GM13977 (cell line): ENCODE measurements around the gene NANOG.
"Not testable (repeated sequence)": the region's sequence is repeated elsewhere in the genome, so short reads cannot be mapped to it uniquely, and the experiment has no call there.

ENCODE experiments used
- DNase-seq: peaks from one replicate; pipeline ENCODE4 v3.0.0; 2012; ENCODE audit warnings: low spot score
- in situ Hi-C: fragments of 300-500 bp; cut with MboI; formaldehyde crosslinking; loops from one replicate; pipeline ENCODE4 v1.12.0; 2022; ENCODE audit warnings: low sequenced_read_pairs, low pct_unique_long_range_greater_than_20kb, mixed read lengths, inconsistent platforms; ENCODE audit not compliant: unreplicated experiment
- TF ChIP-seq, protein P1 (sequence below): IDR thresholded peaks from 2 replicates; pipeline ENCODE4 v1.5.1; 2012; ENCODE audit warnings: mild to moderate bottlenecking, control low read depth; ENCODE audit not compliant: insufficient read depth; ENCODE audit errors: extremely low read depth, missing control alignments

The NANOG gene

GRCh38 chr12:7835766-7836165 lies 46.6 kb downstream of the NANOG start:
- no peak for DNase-seq
- TF ChIP-seq, protein P1, sequence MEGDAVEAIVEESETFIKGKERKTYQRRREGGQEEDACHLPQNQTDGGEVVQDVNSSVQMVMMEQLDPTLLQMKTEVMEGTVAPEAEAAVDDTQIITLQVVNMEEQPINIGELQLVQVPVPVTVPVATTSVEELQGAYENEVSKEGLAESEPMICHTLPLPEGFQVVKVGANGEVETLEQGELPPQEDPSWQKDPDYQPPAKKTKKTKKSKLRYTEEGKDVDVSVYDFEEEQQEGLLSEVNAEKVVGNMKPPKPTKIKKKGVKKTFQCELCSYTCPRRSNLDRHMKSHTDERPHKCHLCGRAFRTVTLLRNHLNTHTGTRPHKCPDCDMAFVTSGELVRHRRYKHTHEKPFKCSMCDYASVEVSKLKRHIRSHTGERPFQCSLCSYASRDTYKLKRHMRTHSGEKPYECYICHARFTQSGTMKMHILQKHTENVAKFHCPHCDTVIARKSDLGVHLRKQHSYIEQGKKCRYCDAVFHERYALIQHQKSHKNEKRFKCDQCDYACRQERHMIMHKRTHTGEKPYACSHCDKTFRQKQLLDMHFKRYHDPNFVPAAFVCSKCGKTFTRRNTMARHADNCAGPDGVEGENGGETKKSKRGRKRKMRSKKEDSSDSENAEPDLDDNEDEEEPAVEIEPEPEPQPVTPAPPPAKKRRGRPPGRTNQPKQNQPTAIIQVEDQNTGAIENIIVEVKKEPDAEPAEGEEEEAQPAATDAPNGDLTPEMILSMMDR = no peak

GRCh38 chr12:7837366-7837765 lies 48.2 kb downstream of the NANOG start:
- in situ Hi-C loops = no loop called here
- DNase-seq = no peak
- TF ChIP-seq, protein P1 = no peak

More at GRCh38 chr12:7835766-7836165, 46.6 kb downstream of the NANOG start:
- in situ Hi-C loops = no loop called here

DNA sequence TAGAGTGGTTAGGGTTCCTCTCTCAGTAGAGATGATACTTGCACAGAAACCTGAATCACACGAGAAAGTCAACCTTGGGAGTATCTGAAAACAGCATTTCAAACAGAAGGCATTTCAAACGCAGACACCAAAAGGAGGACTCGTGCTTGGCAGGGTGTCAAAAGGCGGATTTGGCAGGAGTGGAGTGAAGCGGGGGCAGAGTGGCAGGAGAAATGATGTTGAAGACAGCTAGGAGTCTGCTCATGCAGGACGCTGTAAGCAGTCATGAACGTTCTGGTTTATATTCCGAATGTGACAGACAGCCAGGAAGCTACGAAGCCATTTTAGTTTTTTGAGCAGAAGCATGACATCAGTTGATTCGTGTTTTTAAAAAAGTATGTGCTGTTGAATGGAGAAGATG lies 50.0 kb downstream of the NANOG start:
- DNase-seq, in situ Hi-C loops: not testable (repeated sequence)

- DNase-seq, in situ Hi-C loops: not testable (repeated sequence)
These were observed 50.6 kb downstream of the NANOG start for GRCh38 chr12:7839848-7840247.

DNA sequence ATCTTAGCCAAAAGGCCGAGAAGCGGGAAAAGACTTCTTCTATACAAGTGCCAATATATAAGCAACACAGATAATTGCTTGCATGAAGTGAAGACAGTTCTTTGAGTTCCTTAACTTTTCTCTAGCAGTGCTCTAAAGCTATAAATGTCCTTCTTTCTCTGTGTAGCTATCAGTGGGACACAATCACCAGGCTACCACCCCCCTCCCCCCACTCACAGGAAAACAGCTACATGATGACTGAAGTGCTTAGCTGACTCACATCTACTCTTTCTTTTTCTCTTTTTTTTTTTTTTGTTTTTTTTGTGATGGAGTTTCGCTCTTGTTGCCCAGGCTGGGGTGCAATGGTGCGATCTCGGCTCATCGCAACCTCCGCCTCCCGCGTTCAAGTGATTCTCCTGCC lies 53.2 kb downstream of the NANOG start:
- DNase-seq, in situ Hi-C loops: not testable (repeated sequence)

DNA sequence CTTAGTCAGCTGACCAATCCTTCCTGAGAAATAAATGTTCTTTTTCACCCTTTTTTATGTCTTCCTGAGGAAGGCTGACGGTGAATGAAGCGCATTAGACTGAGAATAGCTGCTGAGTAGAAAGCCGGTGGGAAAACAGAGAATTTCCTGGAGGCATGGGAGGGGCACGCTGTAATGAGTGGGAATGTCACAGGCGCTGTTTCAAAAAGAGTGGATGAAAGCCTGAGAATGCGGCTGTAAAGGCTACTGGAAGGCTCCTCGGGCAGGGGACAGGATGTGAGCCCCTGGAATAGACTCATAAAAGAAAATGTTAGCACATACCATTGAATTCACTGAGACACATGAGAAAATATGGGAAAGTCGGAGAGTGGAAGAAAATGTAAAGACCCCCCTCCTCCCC lies 53.9 kb downstream of the NANOG start:
- DNase-seq, in situ Hi-C loops: not testable (repeated sequence)

DNA sequence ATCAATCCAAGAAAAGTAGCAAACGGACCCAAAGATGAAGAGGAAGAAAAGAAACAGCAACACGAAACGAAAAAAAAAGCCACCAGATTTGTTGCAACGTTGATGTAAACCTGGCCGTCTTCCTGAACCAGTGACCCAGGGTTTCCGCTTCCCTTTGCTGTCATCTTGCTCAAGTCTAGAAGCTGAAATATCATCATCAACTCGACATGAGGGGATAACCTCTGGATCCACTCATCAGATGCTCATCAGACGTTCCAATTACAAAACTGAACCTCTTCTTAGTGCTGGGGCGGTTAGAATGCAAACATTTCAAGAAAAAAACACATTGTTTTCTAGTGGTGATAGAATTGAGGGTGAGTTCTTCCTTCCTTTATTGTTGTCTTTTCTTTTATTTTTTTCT lies 54.4 kb downstream of the NANOG start:
- DNase-seq, in situ Hi-C loops: not testable (repeated sequence)

GRCh38 chr12:7844116-7844515 lies 54.9 kb downstream of the NANOG start:
- TF ChIP-seq, protein P1 = no peak

DNA sequence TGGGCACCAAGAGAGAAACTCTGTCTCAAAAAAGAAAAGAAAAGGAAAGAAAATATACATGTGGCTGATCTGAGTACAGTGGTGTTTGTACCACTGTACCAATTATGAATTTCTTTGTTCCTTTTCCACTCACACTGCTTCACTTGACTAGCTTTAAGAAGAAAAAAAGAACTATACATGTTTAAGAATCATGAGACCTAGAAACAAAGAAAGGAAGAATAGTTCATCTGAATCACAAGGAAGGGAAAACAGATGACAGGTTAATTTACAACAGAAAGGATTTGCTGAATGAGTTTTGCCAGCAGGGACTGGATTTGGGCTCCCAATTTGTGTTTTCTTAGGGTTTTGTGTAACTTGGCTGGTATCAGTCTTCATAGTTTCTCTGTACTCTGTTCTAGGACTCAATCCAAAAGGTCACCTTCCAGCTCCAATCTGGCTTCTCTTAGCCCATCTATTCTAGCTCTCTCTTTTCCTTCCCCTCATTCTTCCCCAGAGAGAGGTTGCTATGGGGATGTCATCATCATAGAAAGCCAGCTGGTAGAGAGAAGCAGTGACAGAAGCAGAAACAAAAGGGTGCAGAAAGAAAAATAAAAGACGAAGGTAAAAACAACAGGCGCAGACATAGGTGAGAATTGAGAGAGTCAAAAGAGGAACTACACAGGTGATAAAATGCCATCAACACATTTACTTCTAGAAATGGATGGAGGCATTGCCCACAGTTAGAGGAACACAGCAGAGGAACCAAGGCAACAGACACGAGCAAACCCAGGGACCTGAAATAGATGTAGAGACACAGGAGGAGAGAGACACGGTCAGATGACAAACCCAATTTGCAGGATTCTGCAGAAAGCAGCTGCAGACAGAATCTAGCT lies 58.3 kb downstream of the NANOG start:
- in situ Hi-C loops, DNase-seq: not testable (repeated sequence)

More at GRCh38 chr12:7844116-7844515, 54.9 kb downstream of the NANOG start:
- DNase-seq = no peak
- in situ Hi-C loops = no loop called here

GRCh38 chr12:7848098-7848422 lies 58.9 kb downstream of the NANOG start:
- in situ Hi-C loops, DNase-seq: not testable (repeated sequence)
